ENCODE results near the gene IL5RA.

- TF ChIP-seq CTCF (IDR thresholded peaks at IDR 0.05) (no peak), POLR2A (IDR thresholded peaks at IDR 0.05) (no peak)
Observed at GRCh38 chr3:3066910-3067309, 43.3 kb downstream of the IL5RA start.
